ENCODE measurements around the gene TIMP3. TPM values are rescaled to one million over a fixed set of nuclear protein-coding genes. Genes with fewer than 3 reads are reported as not detected.
"Not testable (repeated sequence)": the region's sequence is repeated elsewhere in the genome, so short reads cannot be mapped to it uniquely, and the experiment has no call there.

TIMP3 gene
- total RNA-seq, 1 donor from 2014 or later: 15.2 TPM

DNA sequence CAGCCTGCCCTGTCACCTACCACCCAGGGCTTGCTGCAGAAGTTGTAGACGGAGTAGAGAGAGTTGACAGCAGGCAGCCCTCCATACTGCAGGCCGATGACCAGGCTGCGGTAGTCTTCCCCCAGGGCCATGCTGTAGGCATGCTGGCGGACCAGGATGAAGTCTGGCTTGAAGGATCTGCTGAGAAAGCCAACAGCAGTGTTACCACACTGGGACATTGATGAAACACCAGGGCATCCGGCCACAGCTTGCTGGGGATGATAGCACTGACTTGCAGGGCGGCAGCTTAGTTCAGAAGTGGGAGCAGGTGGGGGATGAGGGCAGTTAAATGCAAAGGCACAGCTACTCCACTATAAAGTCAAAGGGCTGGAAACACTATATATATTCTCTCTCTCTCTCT is 67.4 kb downstream of the TIMP3 start:
- H3K36me3 Mint-ChIP-seq (ENCODE audit: unreplicated experiment): no peaks in the 10 kb centered on the region
- TF ChIP-seq, protein P1, sequence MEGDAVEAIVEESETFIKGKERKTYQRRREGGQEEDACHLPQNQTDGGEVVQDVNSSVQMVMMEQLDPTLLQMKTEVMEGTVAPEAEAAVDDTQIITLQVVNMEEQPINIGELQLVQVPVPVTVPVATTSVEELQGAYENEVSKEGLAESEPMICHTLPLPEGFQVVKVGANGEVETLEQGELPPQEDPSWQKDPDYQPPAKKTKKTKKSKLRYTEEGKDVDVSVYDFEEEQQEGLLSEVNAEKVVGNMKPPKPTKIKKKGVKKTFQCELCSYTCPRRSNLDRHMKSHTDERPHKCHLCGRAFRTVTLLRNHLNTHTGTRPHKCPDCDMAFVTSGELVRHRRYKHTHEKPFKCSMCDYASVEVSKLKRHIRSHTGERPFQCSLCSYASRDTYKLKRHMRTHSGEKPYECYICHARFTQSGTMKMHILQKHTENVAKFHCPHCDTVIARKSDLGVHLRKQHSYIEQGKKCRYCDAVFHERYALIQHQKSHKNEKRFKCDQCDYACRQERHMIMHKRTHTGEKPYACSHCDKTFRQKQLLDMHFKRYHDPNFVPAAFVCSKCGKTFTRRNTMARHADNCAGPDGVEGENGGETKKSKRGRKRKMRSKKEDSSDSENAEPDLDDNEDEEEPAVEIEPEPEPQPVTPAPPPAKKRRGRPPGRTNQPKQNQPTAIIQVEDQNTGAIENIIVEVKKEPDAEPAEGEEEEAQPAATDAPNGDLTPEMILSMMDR (IDR thresholded peaks at IDR 0.05; ENCODE audit: partially characterized antibody, unreplicated experiment): no peak
- H3K9me3 Mint-ChIP-seq (ENCODE audit: unreplicated experiment): peaks cover 2% of the 10 kb centered on the region
- H3K4me1 Mint-ChIP-seq (ENCODE audit: low read depth, unreplicated experiment): no peaks in the 10 kb centered on the region
- H3K27ac Mint-ChIP-seq (ENCODE audit: unreplicated experiment): no peak overlapping the region
- no peaks in the 10 kb centered on the region for H3K27me3 Mint-ChIP-seq (ENCODE audit: unreplicated experiment)
- no peak overlapping the region for H3K4me3 Mint-ChIP-seq (ENCODE audit: unreplicated experiment)
- no peak for DNase-seq

DNA sequence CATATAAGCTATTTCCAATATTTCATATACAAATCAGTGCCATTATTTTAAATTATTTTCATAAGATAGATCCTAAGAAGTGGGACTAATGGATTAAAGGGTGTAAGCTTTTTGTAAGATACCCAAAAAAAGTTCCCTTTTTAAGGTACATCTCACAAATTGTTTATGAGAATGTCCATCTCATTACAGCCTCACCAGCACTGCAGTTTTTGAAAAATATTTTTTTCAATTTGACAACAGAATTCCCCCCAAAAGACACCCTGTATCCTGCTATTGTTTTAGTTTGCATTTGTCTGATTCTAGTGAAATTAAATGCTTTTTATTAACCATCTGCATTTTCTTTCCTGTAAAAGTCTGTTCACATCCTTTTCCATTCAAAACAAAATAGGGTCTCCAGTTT is 69.0 kb downstream of the TIMP3 start:
- Mint-ChIP-seq H3K27ac (ENCODE audit: unreplicated experiment) (no peak overlapping the region), H3K36me3 (ENCODE audit: unreplicated experiment) (no peaks in the 10 kb centered on the region), H3K9me3 (ENCODE audit: unreplicated experiment) (peaks cover 2% of the 10 kb centered on the region), H3K4me1 (ENCODE audit: low read depth, unreplicated experiment) (no peaks in the 10 kb centered on the region), H3K4me3 (ENCODE audit: unreplicated experiment) (no peak overlapping the region), H3K27me3 (ENCODE audit: unreplicated experiment) (no peaks in the 10 kb centered on the region)
- TF ChIP-seq, protein P1 (IDR thresholded peaks at IDR 0.05; ENCODE audit: partially characterized antibody, unreplicated experiment): no peak
- no peak for DNase-seq

DNA sequence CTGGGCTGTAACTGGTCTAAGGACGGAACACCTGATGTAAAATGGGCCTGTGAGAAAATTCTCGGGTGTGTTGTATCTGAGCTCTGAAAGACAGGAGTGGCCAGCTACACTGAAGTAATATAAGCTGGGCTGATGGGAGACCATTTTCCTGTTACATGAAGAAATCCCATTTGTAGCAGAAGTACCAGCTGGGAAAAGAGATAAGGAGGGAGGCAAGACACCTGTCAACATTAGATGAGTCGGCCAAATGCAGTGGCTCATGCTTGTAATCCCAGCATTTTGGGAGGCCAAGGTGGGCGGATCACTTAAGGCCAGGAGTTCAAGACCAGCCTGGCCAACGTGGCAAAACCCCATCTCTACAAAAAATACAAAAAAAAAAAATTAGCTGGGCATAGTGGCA is 72.1 kb downstream of the TIMP3 start:
- H3K27me3 Mint-ChIP-seq (ENCODE audit: unreplicated experiment); H3K36me3 Mint-ChIP-seq (ENCODE audit: unreplicated experiment); H3K4me3 Mint-ChIP-seq (ENCODE audit: unreplicated experiment); H3K27ac Mint-ChIP-seq (ENCODE audit: unreplicated experiment); H3K9me3 Mint-ChIP-seq (ENCODE audit: unreplicated experiment); H3K4me1 Mint-ChIP-seq (ENCODE audit: low read depth, unreplicated experiment); DNase-seq: not testable (repeated sequence)

DNA sequence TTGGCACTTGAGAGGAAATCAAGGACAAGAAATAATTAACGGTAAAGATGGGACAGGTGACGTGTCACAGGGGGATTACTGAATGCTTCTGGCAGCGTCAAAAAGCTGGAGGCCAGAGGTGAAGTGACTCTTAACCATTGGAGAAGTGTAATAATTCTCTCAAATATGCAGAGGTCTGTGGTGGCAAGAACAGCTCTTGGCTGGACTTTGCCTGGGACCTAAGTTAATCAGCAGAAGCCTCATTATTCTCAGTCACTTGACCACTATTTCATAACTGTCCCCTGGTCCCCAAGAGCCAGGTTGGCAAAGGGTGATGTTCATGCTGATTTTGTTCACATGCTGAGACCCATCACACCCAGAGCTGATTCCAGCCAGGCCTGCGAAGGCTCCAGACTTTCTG is 72.9 kb downstream of the TIMP3 start:
- no peaks in the 10 kb centered on the region for H3K36me3 Mint-ChIP-seq (ENCODE audit: unreplicated experiment)
- no peak overlapping the region for H3K27ac Mint-ChIP-seq (ENCODE audit: unreplicated experiment)
- H3K4me1 Mint-ChIP-seq (ENCODE audit: low read depth, unreplicated experiment): no peaks in the 10 kb centered on the region

DNA sequence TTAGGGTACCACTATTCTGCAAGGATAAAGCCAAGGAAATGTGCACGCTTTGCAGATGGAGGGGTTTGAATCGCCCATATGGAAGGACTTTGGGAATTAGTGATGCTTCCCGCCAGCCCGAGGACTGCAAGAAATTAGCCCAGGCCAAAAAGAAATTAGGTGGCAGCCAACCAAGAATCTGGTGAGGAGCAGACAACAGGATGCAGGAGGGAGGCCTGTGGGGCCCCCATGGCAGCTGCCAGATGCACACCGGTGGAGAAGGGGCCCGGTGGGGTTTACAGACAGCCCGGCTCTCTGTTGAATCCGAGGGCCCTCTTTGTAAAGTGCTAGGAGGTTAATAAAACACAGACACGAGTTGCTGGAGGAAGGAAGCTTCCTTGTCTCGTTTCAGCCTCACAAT is 73.5 kb downstream of the TIMP3 start:
- H3K36me3 Mint-ChIP-seq (ENCODE audit: unreplicated experiment): no peaks in the 10 kb centered on the region
- no peaks in the 10 kb centered on the region for H3K9me3 Mint-ChIP-seq (ENCODE audit: unreplicated experiment)
- TF ChIP-seq, protein P1 (IDR thresholded peaks at IDR 0.05; ENCODE audit: partially characterized antibody, unreplicated experiment): no peak
- H3K27ac Mint-ChIP-seq (ENCODE audit: unreplicated experiment): no peak overlapping the region
- H3K4me1 Mint-ChIP-seq (ENCODE audit: low read depth, unreplicated experiment): peaks cover under 1% of the 10 kb centered on the region
- no peaks in the 10 kb centered on the region for H3K27me3 Mint-ChIP-seq (ENCODE audit: unreplicated experiment)
- DNase-seq: no peak
- no peak overlapping the region for H3K4me3 Mint-ChIP-seq (ENCODE audit: unreplicated experiment)

More for the DNA sequence above, 72.9 kb downstream of the TIMP3 start:
- Mint-ChIP-seq H3K4me3 (ENCODE audit: unreplicated experiment) (no peak overlapping the region), H3K9me3 (ENCODE audit: unreplicated experiment) (no peaks in the 10 kb centered on the region), H3K27me3 (ENCODE audit: unreplicated experiment) (no peaks in the 10 kb centered on the region)
- TF ChIP-seq, protein P1 (IDR thresholded peaks at IDR 0.05; ENCODE audit: partially characterized antibody, unreplicated experiment): no peak
- DNase-seq: no peak

DNA sequence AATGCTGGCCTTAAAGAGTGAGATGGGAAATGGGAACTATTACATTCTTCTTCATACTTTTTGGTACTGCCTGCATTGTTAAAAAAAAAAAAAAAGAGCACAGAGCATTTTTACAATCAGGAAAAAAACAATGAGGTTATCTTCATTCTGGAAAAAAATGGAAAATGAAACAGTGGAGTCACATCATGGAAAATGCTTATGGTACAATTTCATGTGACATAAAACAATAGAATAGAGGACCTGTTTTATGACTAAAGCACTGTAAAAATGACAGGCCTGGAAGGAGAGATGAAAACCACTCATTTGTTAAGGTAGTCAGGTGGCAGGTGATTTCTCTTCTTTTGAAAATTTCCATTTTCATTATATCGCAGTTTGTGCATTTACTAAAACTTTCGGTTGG is 75.0 kb downstream of the TIMP3 start:
- peaks cover 2% of the 10 kb centered on the region for H3K9me3 Mint-ChIP-seq (ENCODE audit: unreplicated experiment)
- H3K27ac Mint-ChIP-seq (ENCODE audit: unreplicated experiment): no peak overlapping the region
- no peak for DNase-seq
- no peaks in the 10 kb centered on the region for H3K36me3 Mint-ChIP-seq (ENCODE audit: unreplicated experiment)
- H3K4me3 Mint-ChIP-seq (ENCODE audit: unreplicated experiment): no peak overlapping the region
- H3K4me1 Mint-ChIP-seq (ENCODE audit: low read depth, unreplicated experiment): peaks cover 7% of the 10 kb centered on the region
- TF ChIP-seq, protein P1 (IDR thresholded peaks at IDR 0.05; ENCODE audit: partially characterized antibody, unreplicated experiment): no peak
- H3K27me3 Mint-ChIP-seq (ENCODE audit: unreplicated experiment): no peaks in the 10 kb centered on the region

All from glutamatergic neuron (in vitro differentiated cells).